ENCODE results near the gene ADGRG7.

Gene ADGRG7

DNA sequence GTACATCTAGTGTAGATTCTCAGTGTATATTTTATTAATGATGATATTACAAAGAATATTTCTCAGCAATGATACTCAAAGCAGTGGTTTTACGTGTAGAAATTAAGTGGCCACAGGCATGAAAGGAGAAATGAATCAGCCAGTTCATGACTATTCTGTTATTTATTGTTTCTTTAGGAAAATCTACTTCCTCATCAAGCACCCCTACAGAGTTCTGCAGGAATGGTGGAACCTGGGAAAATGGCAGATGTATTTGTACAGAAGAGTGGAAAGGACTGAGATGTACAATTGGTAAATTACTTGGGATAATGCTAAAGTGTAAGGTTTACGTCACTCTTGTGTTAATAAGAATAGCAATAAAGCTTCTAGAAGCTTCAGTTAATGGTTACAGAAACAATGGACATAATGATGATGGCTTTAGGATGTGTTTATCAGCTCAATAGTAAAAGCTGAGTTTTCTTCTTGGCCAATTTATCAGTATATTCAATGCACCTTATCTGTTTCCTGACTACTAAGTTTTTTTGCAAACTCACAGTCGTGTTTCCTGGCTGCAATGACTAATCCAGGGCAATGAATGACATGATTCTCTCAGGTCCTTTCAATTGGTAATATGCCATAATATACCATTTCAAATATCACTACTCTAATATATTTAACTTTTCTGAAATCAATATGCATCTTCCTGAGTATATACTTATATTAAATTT is 20.2 kb downstream of the ADGRG7 start:
- H2AK5ac ChIP-seq (ENCODE audit: low read length), result no peak overlapping the region
- no peak overlapping the region for H3K4me3 ChIP-seq (ENCODE audit: low read depth, low read length)
- no peak overlapping the region for H2AFZ ChIP-seq (ENCODE audit: insufficient read depth, low read length, poor library complexity)
- H4K91ac ChIP-seq (ENCODE audit: low read depth, low read length), result no peak overlapping the region
- H3K14ac ChIP-seq (ENCODE audit: low read length), result no peak overlapping the region
- H2BK12ac ChIP-seq (ENCODE audit: low read length), result no peak overlapping the region
- no peak overlapping the region for H3K4ac ChIP-seq (ENCODE audit: low read depth, low read length)
- H3K27me3 ChIP-seq (ENCODE audit: insufficient read depth, low read length), result no peaks in the 10 kb centered on the region
- no peak overlapping the region for H3K4me2 ChIP-seq (ENCODE audit: low read length)
- H3K23ac ChIP-seq (ENCODE audit: low read length), result no peak overlapping the region
- H3K36me3 ChIP-seq (ENCODE audit: control insufficient read depth in 1 of 2, insufficient read depth in 2 of 2, low read length in 2 of 2), result no peaks in the 10 kb centered on the region
- H4K12ac ChIP-seq (ENCODE audit: low read depth, low read length), result no peak overlapping the region
- no peak overlapping the region for H3K18ac ChIP-seq (ENCODE audit: low read length)
- no peak overlapping the region for H3K9ac ChIP-seq (ENCODE audit: low read length)
- no peak overlapping the region for H4K8ac ChIP-seq (ENCODE audit: low read depth, low read length)
- no peak overlapping the region for H3K27ac ChIP-seq (ENCODE audit: low read depth, low read length)
- no peaks in the 10 kb centered on the region for H3K9me3 ChIP-seq (ENCODE audit: insufficient read depth, low read depth, low read length)
- WGBS (ENCODE audit: extremely low coverage, insufficient coverage, insufficient read length), result no CpG with 5 or more reads among the region's 3 CpGs
- no peak overlapping the region for H2BK5ac ChIP-seq (ENCODE audit: low read depth, low read length, poor library complexity)
- no peaks in the 10 kb centered on the region for H3K79me2 ChIP-seq (ENCODE audit: control insufficient read depth, insufficient read depth, low read length, poor library complexity)
- H3K4me1 ChIP-seq (ENCODE audit: control insufficient read depth in 1 of 2, insufficient read depth in 2 of 2, low read length in 2 of 2), result no peaks in the 10 kb centered on the region
- H2BK120ac ChIP-seq (ENCODE audit: insufficient read depth, low read length, poor library complexity), result no peak overlapping the region
- no peaks in the 10 kb centered on the region for H3K79me1 ChIP-seq (ENCODE audit: low read length)
- no peak for DNase-seq

DNA sequence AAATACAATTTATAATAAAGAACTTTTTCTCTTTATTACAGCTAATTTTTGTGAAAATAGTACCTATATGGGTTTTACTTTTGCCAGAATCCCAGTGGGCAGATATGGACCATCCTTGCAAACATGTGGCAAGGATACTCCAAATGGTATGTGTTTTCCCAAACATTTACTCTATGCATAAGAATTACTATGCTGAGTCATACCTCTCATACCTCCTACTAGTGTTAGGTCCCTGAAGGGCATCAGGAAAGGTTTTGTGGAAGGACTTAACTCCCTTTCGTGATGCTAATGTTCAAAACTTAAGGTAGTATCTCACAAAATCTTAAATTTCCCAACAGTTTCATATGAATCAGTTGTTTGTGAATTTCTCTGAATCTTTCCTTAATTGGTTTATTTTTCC is 21.3 kb downstream of the ADGRG7 start:
- WGBS (ENCODE audit: extremely low coverage, insufficient coverage, insufficient read length), result no CpG with 5 or more reads among the region's 1 CpG

DNA sequence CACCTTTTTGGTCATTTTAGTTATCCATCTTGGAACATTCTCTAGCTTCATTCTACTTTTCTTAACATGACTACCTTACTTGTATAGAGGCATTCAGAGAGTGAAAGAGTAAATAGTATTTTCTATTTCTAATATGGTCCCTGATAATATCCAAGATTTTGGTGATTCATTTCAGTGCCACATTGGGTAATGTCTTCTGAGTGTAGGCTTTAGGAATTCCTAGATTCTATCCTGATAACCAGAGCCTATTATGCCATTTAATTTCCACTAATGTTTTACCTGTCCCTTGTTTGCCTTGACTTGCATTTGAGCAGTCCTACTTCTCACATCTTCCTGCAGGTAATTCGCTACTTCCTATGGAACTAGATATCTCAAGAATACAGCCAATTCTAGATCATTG is 21.8 kb downstream of the ADGRG7 start:
- Histone ChIP-seq H4K91ac (ENCODE audit: low read depth, low read length) (no peak overlapping the region), H2BK5ac (ENCODE audit: low read depth, low read length, poor library complexity) (no peak overlapping the region), H3K27me3 (ENCODE audit: insufficient read depth, low read length) (no peaks in the 10 kb centered on the region), H3K79me2 (ENCODE audit: control insufficient read depth, insufficient read depth, low read length, poor library complexity) (no peaks in the 10 kb centered on the region), H4K12ac (ENCODE audit: low read depth, low read length) (no peak overlapping the region), H3K4me1 (ENCODE audit: control insufficient read depth in 1 of 2, insufficient read depth in 2 of 2, low read length in 2 of 2) (peaks cover 2 to 3% of the 10 kb centered on the region in 2 experiments), H3K9me3 (ENCODE audit: insufficient read depth, low read depth, low read length) (no peaks in the 10 kb centered on the region), H3K79me1 (ENCODE audit: low read length) (no peaks in the 10 kb centered on the region), H3K23ac (ENCODE audit: low read length) (no peak overlapping the region), H3K9ac (ENCODE audit: low read length) (no peak overlapping the region), H2AK5ac (ENCODE audit: low read length) (no peak overlapping the region), H2BK12ac (ENCODE audit: low read length) (no peak overlapping the region), H3K18ac (ENCODE audit: low read length) (no peak overlapping the region), H3K4me3 (ENCODE audit: low read depth, low read length) (no peak overlapping the region), H3K4me2 (ENCODE audit: low read length) (no peak overlapping the region), H2BK120ac (ENCODE audit: insufficient read depth, low read length, poor library complexity) (no peak overlapping the region), H3K36me3 (ENCODE audit: control insufficient read depth in 1 of 2, insufficient read depth in 2 of 2, low read length in 2 of 2) (no peaks in the 10 kb centered on the region), H4K8ac (ENCODE audit: low read depth, low read length) (no peak overlapping the region), H2AFZ (ENCODE audit: insufficient read depth, low read length, poor library complexity) (no peak overlapping the region), H3K14ac (ENCODE audit: low read length) (no peak overlapping the region), H3K4ac (ENCODE audit: low read depth, low read length) (no peak overlapping the region), H3K27ac (ENCODE audit: low read depth, low read length) (no peak overlapping the region)
- no CpG with 5 or more reads among the region's 1 CpG for WGBS (ENCODE audit: extremely low coverage, insufficient coverage, insufficient read length)
- peak in 1 of 2 donors; percentile 61 for DNase-seq

More for the DNA sequence above, 21.3 kb downstream of the ADGRG7 start:
- H3K4ac ChIP-seq (ENCODE audit: low read depth, low read length), result no peak overlapping the region
- H3K18ac ChIP-seq (ENCODE audit: low read length), result no peak overlapping the region
- no peak overlapping the region for H2AFZ ChIP-seq (ENCODE audit: insufficient read depth, low read length, poor library complexity)
- peak in 1 of 2 donors; percentile 13 for DNase-seq
- no peaks in the 10 kb centered on the region for H3K27me3 ChIP-seq (ENCODE audit: insufficient read depth, low read length)
- no peaks in the 10 kb centered on the region for H3K36me3 ChIP-seq (ENCODE audit: control insufficient read depth in 1 of 2, insufficient read depth in 2 of 2, low read length in 2 of 2)
- H3K9ac ChIP-seq (ENCODE audit: low read length), result no peak overlapping the region
- no peak overlapping the region for H2BK5ac ChIP-seq (ENCODE audit: low read depth, low read length, poor library complexity)
- H4K8ac ChIP-seq (ENCODE audit: low read depth, low read length), result no peak overlapping the region
- no peak overlapping the region for H3K23ac ChIP-seq (ENCODE audit: low read length)
- H2AK5ac ChIP-seq (ENCODE audit: low read length), result no peak overlapping the region
- H4K12ac ChIP-seq (ENCODE audit: low read depth, low read length), result no peak overlapping the region
- no peak overlapping the region for H2BK12ac ChIP-seq (ENCODE audit: low read length)
- no peaks in the 10 kb centered on the region for H3K79me1 ChIP-seq (ENCODE audit: low read length)
- H3K14ac ChIP-seq (ENCODE audit: low read length), result no peak overlapping the region
- peaks cover 2 to 3% of the 10 kb centered on the region in 2 experiments for H3K4me1 ChIP-seq (ENCODE audit: control insufficient read depth in 1 of 2, insufficient read depth in 2 of 2, low read length in 2 of 2)
- no peak overlapping the region for H3K4me3 ChIP-seq (ENCODE audit: low read depth, low read length)
- no peak overlapping the region for H2BK120ac ChIP-seq (ENCODE audit: insufficient read depth, low read length, poor library complexity)
- no peaks in the 10 kb centered on the region for H3K9me3 ChIP-seq (ENCODE audit: insufficient read depth, low read depth, low read length)
- H3K4me2 ChIP-seq (ENCODE audit: low read length), result no peak overlapping the region
- H3K27ac ChIP-seq (ENCODE audit: low read depth, low read length), result no peak overlapping the region
- no peaks in the 10 kb centered on the region for H3K79me2 ChIP-seq (ENCODE audit: control insufficient read depth, insufficient read depth, low read length, poor library complexity)
- no peak overlapping the region for H4K91ac ChIP-seq (ENCODE audit: low read depth, low read length)

DNA sequence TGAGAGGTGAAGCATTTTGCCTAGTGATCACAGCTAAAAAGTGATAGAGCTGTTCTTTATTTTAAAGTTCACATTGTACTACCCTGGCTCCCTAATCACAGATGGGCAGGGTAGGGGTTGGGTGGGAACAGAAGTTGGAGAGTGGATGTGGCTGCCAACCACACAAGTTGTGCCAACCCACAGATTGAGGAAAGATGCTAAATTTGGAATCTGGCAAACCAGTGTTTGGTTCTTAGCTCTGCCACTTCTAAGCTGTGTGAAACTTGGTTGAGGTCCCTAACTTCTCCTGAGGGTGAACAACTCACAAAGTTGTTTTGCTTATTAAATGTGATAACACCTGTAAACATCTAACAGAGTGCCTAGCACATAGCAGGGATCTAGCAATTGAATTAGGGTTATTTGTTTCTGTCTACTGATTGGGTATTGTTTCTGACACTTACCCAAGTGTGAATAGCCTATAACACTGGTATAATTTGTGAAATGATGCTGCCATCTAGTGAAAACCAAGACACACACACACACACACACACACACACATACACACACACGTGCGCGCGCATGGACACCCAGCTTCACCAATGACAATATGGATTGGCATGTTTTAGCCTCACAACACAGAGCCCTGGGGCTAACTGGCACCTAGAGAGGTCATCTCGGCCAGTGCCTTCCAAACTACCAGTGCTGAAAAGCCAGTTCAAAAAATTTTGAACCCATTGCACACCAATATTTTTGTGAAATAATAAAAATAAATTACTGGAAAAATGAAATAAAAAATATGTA is 25.3 kb downstream of the ADGRG7 start:
- Histone ChIP-seq H3K4me3 (ENCODE audit: low read depth, low read length) (no peak overlapping the region), H3K4ac (ENCODE audit: low read depth, low read length) (no peak overlapping the region), H3K18ac (ENCODE audit: low read length) (no peak overlapping the region), H3K4me1 (ENCODE audit: control insufficient read depth in 1 of 2, insufficient read depth in 2 of 2, low read length in 2 of 2) (peaks cover 2 to 3% of the 10 kb centered on the region in 2 experiments), H3K9ac (ENCODE audit: low read length) (no peak overlapping the region), H3K79me2 (ENCODE audit: control insufficient read depth, insufficient read depth, low read length, poor library complexity) (no peaks in the 10 kb centered on the region), H3K36me3 (ENCODE audit: control insufficient read depth in 1 of 2, insufficient read depth in 2 of 2, low read length in 2 of 2) (no peaks in the 10 kb centered on the region), H3K4me2 (ENCODE audit: low read length) (no peak overlapping the region), H2BK5ac (ENCODE audit: low read depth, low read length, poor library complexity) (no peak overlapping the region), H3K9me3 (ENCODE audit: insufficient read depth, low read depth, low read length) (peaks cover 3% of the 10 kb centered on the region), H4K8ac (ENCODE audit: low read depth, low read length) (no peak overlapping the region), H2AFZ (ENCODE audit: insufficient read depth, low read length, poor library complexity) (no peak overlapping the region), H2AK5ac (ENCODE audit: low read length) (no peak overlapping the region), H3K79me1 (ENCODE audit: low read length) (no peaks in the 10 kb centered on the region), H4K12ac (ENCODE audit: low read depth, low read length) (no peak overlapping the region), H3K27me3 (ENCODE audit: insufficient read depth, low read length) (no peaks in the 10 kb centered on the region), H3K14ac (ENCODE audit: low read length) (no peak overlapping the region), H4K91ac (ENCODE audit: low read depth, low read length) (no peak overlapping the region), H2BK12ac (ENCODE audit: low read length) (no peak overlapping the region), H3K23ac (ENCODE audit: low read length) (no peak overlapping the region), H2BK120ac (ENCODE audit: insufficient read depth, low read length, poor library complexity) (no peak overlapping the region), H3K27ac (ENCODE audit: low read depth, low read length) (no peak overlapping the region)
- WGBS (ENCODE audit: extremely low coverage, insufficient coverage, insufficient read length), result no CpG with 5 or more reads among the region's 5 CpGs
- DNase-seq, result peak; percentile 17 to 18
